Keratinocyte (primary cell): ENCODE results near the gene ZNF219. TPM values are rescaled to one million over a fixed set of nuclear protein-coding genes. Genes with fewer than 3 reads are reported as not detected.

Source experiments
- DNase-seq: peaks from one replicate; pipeline ENCODE4 v3.0.0-alpha.2; 2011; ENCODE audit warnings: low read depth, missing footprints, low spot score
- FAIRE-seq: peaks from 2 replicates; lab custom pipeline; 2011; peaks lifted over from hg19 to GRCh38; lab: Jason Lieb, UNC
- H2AFZ ChIP-seq: 2 replicates; pipeline ENCODE4 v1.6.0; 2012; ENCODE audit warnings: low read length, control low read depth, inconsistent platforms; ENCODE audit not compliant: control insufficient read depth
- H3K27ac ChIP-seq: 2 replicates; pipeline ENCODE4 v1.5.1; 2011; ENCODE audit warnings: low read length; ENCODE audit not compliant: control insufficient read depth, insufficient read depth
- H3K27me3 ChIP-seq: 3 replicates; pipeline ENCODE4 v1.6.0; 2011; ENCODE audit warnings: low read length; ENCODE audit not compliant: control insufficient read depth, insufficient read depth; ENCODE audit errors: extremely low read depth
- H3K36me3 ChIP-seq, 2 experiments: 2 replicates in 1 of 2; 3 replicates in 1 of 2; pipeline ENCODE4 v1.5.1; 2011; ENCODE audit warnings: low read length in 2 of 2, mild to moderate bottlenecking in 1 of 2; ENCODE audit not compliant: control insufficient read depth in 2 of 2, insufficient read depth in 2 of 2; ENCODE audit errors: extremely low read depth in 1 of 2
- H3K4me1 ChIP-seq: 3 replicates; pipeline ENCODE4 v1.5.1; 2011; ENCODE audit warnings: low read length; ENCODE audit not compliant: control insufficient read depth, insufficient read depth; ENCODE audit errors: extremely low read depth
- H3K4me2 ChIP-seq: 3 replicates; pipeline ENCODE4 v1.6.0; 2011; ENCODE audit warnings: low read depth, low read length; ENCODE audit not compliant: control insufficient read depth, insufficient read depth; ENCODE audit errors: extremely low read depth
- H3K4me3 ChIP-seq, 3 experiments: fragments of 200-600 bp in 1 of 3; sonication (generic) in 1 of 3; 2 replicates in 2 of 3; 3 replicates in 1 of 3; pipeline ENCODE4 v1.5.1; 2011 to 2016; ENCODE audit warnings: low read length in 3 of 3, mild to moderate bottlenecking in 3 of 3, control low read depth in 2 of 3, inconsistent platforms in 1 of 3, low read depth in 1 of 3, mixed read lengths in 1 of 3, mixed run types in 1 of 3, moderate library complexity in 1 of 3; ENCODE audit not compliant: control insufficient read depth in 2 of 3, insufficient read depth in 2 of 3; ENCODE audit errors: extremely low read depth in 1 of 3
- H3K79me2 ChIP-seq: 2 replicates; pipeline ENCODE4 v1.6.0; 2012; ENCODE audit warnings: low read length; ENCODE audit not compliant: control insufficient read depth, insufficient read depth
- H3K9ac ChIP-seq: 3 replicates; pipeline ENCODE4 v1.6.0; 2011; ENCODE audit warnings: low read length; ENCODE audit not compliant: control insufficient read depth, insufficient read depth; ENCODE audit errors: extremely low read depth
- H3K9me1 ChIP-seq: 3 replicates; pipeline ENCODE4 v1.6.0; 2011; ENCODE audit warnings: low read length; ENCODE audit not compliant: control insufficient read depth, insufficient read depth; ENCODE audit errors: extremely low read depth
- H3K9me3 ChIP-seq: 2 replicates; pipeline ENCODE4 v1.5.1; 2012; ENCODE audit warnings: low read depth, low read length; ENCODE audit not compliant: control insufficient read depth
- H4K20me1 ChIP-seq: 3 replicates; pipeline ENCODE4 v1.6.0; 2011; ENCODE audit warnings: low read length; ENCODE audit not compliant: control insufficient read depth, insufficient read depth; ENCODE audit errors: extremely low read depth
- EZH2 ChIP-seq: IDR thresholded peaks from one replicate; pipeline ENCODE4 v1.6.1; 2012; ENCODE audit warnings: inconsistent platforms, mild to moderate bottlenecking, low read length, moderate library complexity
- dilution Hi-C: fragments of 300-500 bp; cut with MboI; formaldehyde crosslinking; loops from one replicate; pipeline ENCODE4 v1.7.0; 2020; ENCODE audit warnings: low sequenced_read_pairs; ENCODE audit not compliant: extremely low pct_ligation_motif_present
- polyA plus RNA-seq, 5 experiments: library from polyadenylated mRNA; depleted of rRNA in 3 of 5; stranded (reverse) in 3 of 5; stranded (forward) in 1 of 5; unstranded in 1 of 5; fragments of >200 nt; gene quantifications; 1 replicate in 1 of 5; 2 replicates in 3 of 5; 3 replicates in 1 of 5; pipeline versions ENCODE4 v1.2.1 to v1.2.3, GENCODE V29; 2011 to 2012; ENCODE audit warnings: missing spikeins in 2 of 5, low read depth in 1 of 5, low replicate concordance in 1 of 5
- TF ChIP-seq, protein P1 (sequence below), 3 experiments: IDR thresholded peaks in 1 of 3; conservative IDR thresholded peaks in 1 of 3; optimal IDR thresholded peaks in 1 of 3; 2 replicates in 2 of 3; 3 replicates in 1 of 3; pipeline versions ENCODE3 to v1.5.1; 2011; ENCODE audit warnings: low read length in 3 of 3, mild to moderate bottlenecking in 3 of 3, moderate library complexity in 2 of 3, control low read depth in 1 of 3, inconsistent platforms in 1 of 3; ENCODE audit not compliant: insufficient read depth in 2 of 3; ENCODE audit errors: extremely low read depth in 1 of 3

ZNF219 gene
- polyA plus RNA-seq, 1 donor (not counting 4 experiments of a cell fraction or from before 2014, with no cell fraction given): 23.1 TPM

DNA sequence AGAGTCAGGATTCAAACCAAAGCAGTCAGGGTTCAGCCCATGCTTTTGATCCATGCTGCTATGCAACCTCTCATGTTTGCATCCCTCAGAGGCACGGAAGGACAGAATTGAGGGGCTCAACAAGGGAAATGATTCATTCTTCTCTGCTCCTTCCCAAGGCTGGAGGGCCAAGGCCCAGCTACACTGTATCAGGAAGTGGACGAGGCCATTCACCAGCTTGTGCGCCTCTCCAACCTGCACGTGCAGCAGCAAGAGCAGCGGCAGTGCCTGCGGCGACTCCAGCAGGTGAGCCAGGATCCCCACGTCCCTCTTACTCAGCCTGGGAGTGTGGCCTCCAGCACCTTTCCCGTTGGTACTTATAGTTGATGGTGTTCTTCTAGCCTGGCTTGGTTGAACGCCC, 19.7 kb downstream of the ZNF219 start:
- DNase-seq (no peak), FAIRE-seq (no peak)
- Histone ChIP-seq H3K9me1 (no peaks in the 10 kb centered on the region), H3K36me3 (peaks cover 8 to 14% of the 10 kb centered on the region in 2 experiments), H3K9ac (no peak overlapping the region), H2AFZ (no peak overlapping the region), H3K4me1 (no peaks in the 10 kb centered on the region), H4K20me1 (no peaks in the 10 kb centered on the region), H3K27ac (no peak overlapping the region), H3K27me3 (no peaks in the 10 kb centered on the region), H3K79me2 (no peaks in the 10 kb centered on the region), H3K4me2 (no peak overlapping the region), H3K9me3 (no peaks in the 10 kb centered on the region), H3K4me3 (no peak overlapping the region)
- TF ChIP-seq, protein P1, sequence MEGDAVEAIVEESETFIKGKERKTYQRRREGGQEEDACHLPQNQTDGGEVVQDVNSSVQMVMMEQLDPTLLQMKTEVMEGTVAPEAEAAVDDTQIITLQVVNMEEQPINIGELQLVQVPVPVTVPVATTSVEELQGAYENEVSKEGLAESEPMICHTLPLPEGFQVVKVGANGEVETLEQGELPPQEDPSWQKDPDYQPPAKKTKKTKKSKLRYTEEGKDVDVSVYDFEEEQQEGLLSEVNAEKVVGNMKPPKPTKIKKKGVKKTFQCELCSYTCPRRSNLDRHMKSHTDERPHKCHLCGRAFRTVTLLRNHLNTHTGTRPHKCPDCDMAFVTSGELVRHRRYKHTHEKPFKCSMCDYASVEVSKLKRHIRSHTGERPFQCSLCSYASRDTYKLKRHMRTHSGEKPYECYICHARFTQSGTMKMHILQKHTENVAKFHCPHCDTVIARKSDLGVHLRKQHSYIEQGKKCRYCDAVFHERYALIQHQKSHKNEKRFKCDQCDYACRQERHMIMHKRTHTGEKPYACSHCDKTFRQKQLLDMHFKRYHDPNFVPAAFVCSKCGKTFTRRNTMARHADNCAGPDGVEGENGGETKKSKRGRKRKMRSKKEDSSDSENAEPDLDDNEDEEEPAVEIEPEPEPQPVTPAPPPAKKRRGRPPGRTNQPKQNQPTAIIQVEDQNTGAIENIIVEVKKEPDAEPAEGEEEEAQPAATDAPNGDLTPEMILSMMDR (optimal IDR thresholded peaks at IDR 0.05 in 1 of 3, IDR thresholded peaks at IDR 0.05 in 1 of 3, conservative IDR thresholded peaks at IDR 0.05 in 1 of 3; ENCODE audit: extremely low read depth in 1 of 3, insufficient read depth in 2 of 3, low read length in 3 of 3): no peak
- TF ChIP-seq EZH2: no peak
- dilution Hi-C loops: no loop called here

DNA sequence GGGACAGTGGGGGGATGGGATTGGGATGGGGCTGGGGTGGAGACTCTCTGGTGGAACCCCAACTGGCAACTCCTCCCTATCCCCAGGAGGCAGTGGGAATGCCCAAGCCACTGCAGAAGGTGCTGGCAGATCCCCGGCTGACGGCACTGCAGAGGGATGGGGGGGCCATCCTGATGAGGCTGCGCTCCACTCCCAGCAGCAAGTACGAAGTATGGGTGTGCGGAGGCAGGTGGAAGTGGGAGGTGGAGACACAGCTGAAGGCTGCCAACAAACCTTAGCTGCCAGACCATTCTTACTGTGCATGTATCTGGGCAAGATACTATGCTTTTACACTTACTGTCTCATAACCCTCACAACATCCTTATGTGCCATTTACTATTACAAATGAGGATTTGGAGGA, 20.2 kb downstream of the ZNF219 start:
- no peak for FAIRE-seq
- peaks cover 8 to 14% of the 10 kb centered on the region in 2 experiments for H3K36me3 ChIP-seq

More for the DNA sequence above, 20.2 kb downstream of the ZNF219 start:
- Histone ChIP-seq H3K9me1 (no peaks in the 10 kb centered on the region), H3K4me1 (no peaks in the 10 kb centered on the region), H3K4me3 (no peak overlapping the region), H3K27ac (no peak overlapping the region), H4K20me1 (no peaks in the 10 kb centered on the region), H3K27me3 (no peaks in the 10 kb centered on the region), H3K9me3 (no peaks in the 10 kb centered on the region), H2AFZ (no peak overlapping the region), H3K9ac (no peak overlapping the region), H3K79me2 (no peaks in the 10 kb centered on the region), H3K4me2 (no peak overlapping the region)
- TF ChIP-seq, protein P1 (optimal IDR thresholded peaks at IDR 0.05 in 1 of 3, IDR thresholded peaks at IDR 0.05 in 1 of 3, conservative IDR thresholded peaks at IDR 0.05 in 1 of 3; ENCODE audit: extremely low read depth in 1 of 3, insufficient read depth in 2 of 3, low read length in 3 of 3): no peak
- no peak for TF ChIP-seq EZH2
- dilution Hi-C loops: no loop called here
- DNase-seq: no peak
